H9 (cell line): ENCODE results near the gene USH2A. TPM values are rescaled to one million over a fixed set of nuclear protein-coding genes. Genes with fewer than 3 reads are reported as not detected.
A peak's percentile ranks its signal among the peaks of the same experiment; 100 is the strongest.

ENCODE experiments used
- DNase-seq: peaks from one replicate; pipeline ENCODE4 v3.0.0-alpha.2; 2017
- H2AFZ ChIP-seq: one replicate; pipeline ENCODE4 v1.6.1; 2013; ENCODE audit warnings: mild to moderate bottlenecking, low read length, control low read depth, moderate library complexity
- H2AK5ac ChIP-seq: 2 replicates; pipeline ENCODE4 v1.6.1; 2013; ENCODE audit warnings: low read length, control low read depth, mixed read lengths; ENCODE audit not compliant: insufficient read length
- H2BK120ac ChIP-seq: one replicate; pipeline ENCODE4 v1.6.1; 2013; ENCODE audit warnings: low read depth, mild to moderate bottlenecking, low read length, control low read depth, inconsistent platforms; ENCODE audit not compliant: poor library complexity, severe bottlenecking
- H2BK12ac ChIP-seq: 2 replicates; pipeline ENCODE4 v1.6.1; 2013; ENCODE audit warnings: low read length, control low read depth, mixed read lengths, low read depth; ENCODE audit not compliant: insufficient read length
- H2BK15ac ChIP-seq: 2 replicates; pipeline ENCODE4 v1.6.1; 2013; ENCODE audit warnings: low read depth, low read length, control low read depth
- H2BK20ac ChIP-seq: one replicate; pipeline ENCODE4 v1.6.1; 2013; ENCODE audit warnings: low read depth, mild to moderate bottlenecking, low read length, control low read depth, inconsistent platforms; ENCODE audit not compliant: poor library complexity, severe bottlenecking
- H2BK5ac ChIP-seq: 2 replicates; pipeline ENCODE4 v1.6.1; 2013; ENCODE audit warnings: low read length, control low read depth, mixed read lengths; ENCODE audit not compliant: insufficient read length
- H3K14ac ChIP-seq: 2 replicates; pipeline ENCODE4 v1.6.1; 2013; ENCODE audit warnings: low read length, control low read depth; ENCODE audit not compliant: insufficient read depth
- H3K18ac ChIP-seq: 2 replicates; pipeline ENCODE4 v1.6.1; 2013; ENCODE audit warnings: low read depth, mild to moderate bottlenecking, mixed read lengths, low read length, control low read depth; ENCODE audit not compliant: insufficient read length
- H3K23ac ChIP-seq: 2 replicates; pipeline ENCODE4 v1.6.1; 2013; ENCODE audit warnings: low read length, control low read depth, mixed read lengths, low read depth; ENCODE audit not compliant: insufficient read length
- H3K23me2 ChIP-seq: 2 replicates; pipeline ENCODE4 v1.6.1; 2013; ENCODE audit warnings: low read depth, mild to moderate bottlenecking, mixed read lengths, low read length, control low read depth; ENCODE audit not compliant: insufficient read length, poor library complexity, severe bottlenecking
- H3K27ac ChIP-seq: 2 replicates; pipeline ENCODE4 v1.5.1; 2013; ENCODE audit warnings: low read length, control low read depth, mixed read lengths, low read depth; ENCODE audit not compliant: insufficient read length
- H3K27me3 ChIP-seq: 2 replicates; pipeline ENCODE4 v1.6.1; 2013; ENCODE audit warnings: low read length, control low read depth, inconsistent platforms; ENCODE audit not compliant: insufficient read depth
- H3K4ac ChIP-seq: 2 replicates; pipeline ENCODE4 v1.6.1; 2013; ENCODE audit warnings: low read depth, mild to moderate bottlenecking, control low read depth, inconsistent platforms, low read length, moderate library complexity
- H3K4me1 ChIP-seq: 2 replicates; pipeline ENCODE4 v1.6.1; 2013; ENCODE audit warnings: low read length, control low read depth, inconsistent platforms; ENCODE audit not compliant: insufficient read depth
- H3K4me2 ChIP-seq: 2 replicates; pipeline ENCODE4 v1.6.1; 2013; ENCODE audit warnings: low read length, control low read depth, mixed read lengths; ENCODE audit not compliant: insufficient read length, insufficient read depth
- H3K56ac ChIP-seq: 2 replicates; pipeline ENCODE4 v1.6.1; 2013; ENCODE audit warnings: low read depth, mild to moderate bottlenecking, mixed read lengths, low read length, control low read depth; ENCODE audit not compliant: insufficient read length
- H3K79me1 ChIP-seq: 2 replicates; pipeline ENCODE4 v1.6.1; 2013; ENCODE audit warnings: low read depth, mild to moderate bottlenecking, moderate library complexity, low read length, control low read depth, inconsistent platforms; ENCODE audit not compliant: insufficient read depth, poor library complexity, severe bottlenecking
- H3K79me2 ChIP-seq: 2 replicates; pipeline ENCODE4 v1.6.1; 2013; ENCODE audit warnings: low read length, control low read depth, inconsistent platforms; ENCODE audit not compliant: insufficient read depth
- H3K9ac ChIP-seq: 2 replicates; pipeline ENCODE4 v1.6.1; 2013; ENCODE audit warnings: low read length, control low read depth, mixed read lengths; ENCODE audit not compliant: insufficient read length; ENCODE audit errors: extremely low read depth
- H3K9me3 ChIP-seq: one replicate; pipeline ENCODE4 v1.6.1; 2013; ENCODE audit warnings: low read depth, low read length, inconsistent platforms; ENCODE audit not compliant: control insufficient read depth
- H3T11ph ChIP-seq: one replicate; pipeline ENCODE4 v1.6.1; 2013; ENCODE audit warnings: mild to moderate bottlenecking, low read length, control low read depth, inconsistent platforms
- H4K20me1 ChIP-seq: one replicate; pipeline ENCODE4 v1.6.1; 2013; ENCODE audit not compliant: control insufficient read depth, insufficient read length, insufficient read depth
- H4K5ac ChIP-seq: 2 replicates; pipeline ENCODE4 v1.6.1; 2013; ENCODE audit warnings: low read depth, mild to moderate bottlenecking, mixed read lengths, low read length, control low read depth; ENCODE audit not compliant: insufficient read length
- H4K8ac ChIP-seq: replicated peaks from 2 replicates; pipeline ENCODE4 v1.6.1; 2013; ENCODE audit warnings: low read length, control low read depth, mixed read lengths, low read depth; ENCODE audit not compliant: insufficient read length
- H4K91ac ChIP-seq: 2 replicates; pipeline ENCODE4 v1.6.1; 2013; ENCODE audit warnings: low read depth, mild to moderate bottlenecking, moderate library complexity, mixed read lengths, low read length, control low read depth; ENCODE audit not compliant: insufficient read length
- H3K27ac Mint-ChIP-seq, 3 experiments: 2 replicates in 2 of 3; 3 replicates in 1 of 3; pipeline ENCODE4 v1.8.0; 2020 to 2021; ENCODE audit warnings: mixed read lengths in 3 of 3, mild to moderate bottlenecking in 1 of 3, moderate library complexity in 1 of 3
- H3K27me3 Mint-ChIP-seq: 2 replicates; pipeline ENCODE4 v1.8.0; 2021; ENCODE audit warnings: low read depth, mild to moderate bottlenecking, moderate library complexity, mixed read lengths
- H3K36me3 Mint-ChIP-seq, 3 experiments: 2 replicates in 2 of 3; 3 replicates in 1 of 3; pipeline ENCODE4 v1.8.0; 2020 to 2021; ENCODE audit warnings: low read depth in 3 of 3, mixed read lengths in 3 of 3; ENCODE audit not compliant: insufficient read depth in 1 of 3
- H3K4me1 Mint-ChIP-seq, 2 experiments: 2 replicates each; pipeline ENCODE4 v1.8.0; 2020; ENCODE audit warnings: mixed read lengths in 2 of 2
- H3K4me3 Mint-ChIP-seq, 2 experiments: 2 replicates in 1 of 2; 3 replicates in 1 of 2; pipeline ENCODE4 v1.8.0; 2020 to 2021; ENCODE audit warnings: mild to moderate bottlenecking in 2 of 2, mixed read lengths in 2 of 2, moderate library complexity in 1 of 2
- H3K9me3 Mint-ChIP-seq, 2 experiments: 2 replicates in 1 of 2; 3 replicates in 1 of 2; pipeline ENCODE4 v1.8.0; 2020; ENCODE audit warnings: mild to moderate bottlenecking in 2 of 2, mixed read lengths in 2 of 2, moderate library complexity in 1 of 2
- CTCF ChIP-seq: fragments of 200-600 bp; sonication (generic); conservative IDR thresholded peaks from 3 replicates; pipeline ENCODE4 v1.8.0; 2021; ENCODE audit warnings: antibody characterized with exemption, mild to moderate bottlenecking
- total RNA-seq: library from RNA; stranded (reverse); gene quantifications from 2 replicates; pipeline ENCODE4 v1.2.1, GENCODE V29; 2021

The USH2A gene
- total RNA-seq, 1 experiment from 2014 or later = 0.11 TPM

- H4K8ac ChIP-seq = no peak overlapping the region
- H3K23me2 ChIP-seq = no peaks in the 10 kb centered on the region
- no peaks in the 10 kb centered on the region for H3K4me1 ChIP-seq
- no peak overlapping the region for H3K18ac ChIP-seq
- H2BK12ac ChIP-seq = no peak overlapping the region
- no peaks in the 10 kb centered on the region for H4K20me1 ChIP-seq
- H3K27me3 ChIP-seq = no peaks in the 10 kb centered on the region
- H3K4me2 ChIP-seq = no peak overlapping the region
- no peak overlapping the region for H3K14ac ChIP-seq
- Mint-ChIP-seq H3K4me3 (no peak overlapping the region), H3K27ac (no peak overlapping the region), H3K4me1 (no peaks in the 10 kb centered on the region; a peak in 1 of 4 replicates), H3K9me3 (no peaks in the 10 kb centered on the region), H3K36me3 (no peaks in the 10 kb centered on the region), H3K27me3 (no peaks in the 10 kb centered on the region; the same call in 1 of the 2 replicates)
- no peaks in the 10 kb centered on the region for H3K9me3 ChIP-seq
- no peak overlapping the region for H2BK15ac ChIP-seq
- TF ChIP-seq CTCF = peak; percentile 78
- no peak overlapping the region for H3K27ac ChIP-seq
- H3T11ph ChIP-seq = no peak overlapping the region
- H2AFZ ChIP-seq = no peak overlapping the region
- no peak overlapping the region for H3K9ac ChIP-seq
- H4K5ac ChIP-seq = no peak overlapping the region
- H2BK120ac ChIP-seq = no peak overlapping the region
- H3K4ac ChIP-seq = no peak overlapping the region
- H4K91ac ChIP-seq = no peak overlapping the region
- no peaks in the 10 kb centered on the region for H3K79me1 ChIP-seq
- no peak overlapping the region for H3K56ac ChIP-seq
- no peak overlapping the region for H2BK20ac ChIP-seq
- H2BK5ac ChIP-seq = no peak overlapping the region
- no peak overlapping the region for H3K23ac ChIP-seq
- peak; percentile 52 for DNase-seq
- H3K79me2 ChIP-seq = no peaks in the 10 kb centered on the region
- H2AK5ac ChIP-seq = no peak overlapping the region
Observed at GRCh38 chr1:215824245-215824644, 599.0 kb downstream of the USH2A start.
